ENCODE data around the gene PGBD5. TPM values are rescaled to one million over a fixed set of nuclear protein-coding genes. Genes with fewer than 3 reads are reported as not detected.

Gene PGBD5
- total RNA-seq, 1 donor from 2014 or later, result 0.51 TPM

DNA sequence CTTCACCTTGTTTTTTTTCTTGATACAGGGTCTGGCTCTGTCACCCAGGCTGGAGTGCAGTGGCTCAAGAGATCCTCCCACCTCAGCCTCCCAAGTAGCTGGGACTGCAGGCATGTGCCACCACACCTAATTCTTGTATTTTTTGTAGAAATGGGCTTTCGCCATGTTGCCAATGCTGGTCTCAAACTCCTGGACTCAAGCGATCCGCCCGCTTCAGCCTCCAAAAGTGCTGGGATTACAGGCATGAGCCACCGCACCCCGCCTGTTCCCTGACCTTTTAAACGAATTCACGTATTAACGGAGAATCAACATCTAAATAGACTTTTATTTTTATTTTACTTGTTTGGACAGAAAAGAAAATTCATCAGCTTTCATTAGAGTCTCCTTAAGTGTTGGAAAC is 104.8 kb downstream of the PGBD5 start:
- DNase-seq, result no peak

DNA sequence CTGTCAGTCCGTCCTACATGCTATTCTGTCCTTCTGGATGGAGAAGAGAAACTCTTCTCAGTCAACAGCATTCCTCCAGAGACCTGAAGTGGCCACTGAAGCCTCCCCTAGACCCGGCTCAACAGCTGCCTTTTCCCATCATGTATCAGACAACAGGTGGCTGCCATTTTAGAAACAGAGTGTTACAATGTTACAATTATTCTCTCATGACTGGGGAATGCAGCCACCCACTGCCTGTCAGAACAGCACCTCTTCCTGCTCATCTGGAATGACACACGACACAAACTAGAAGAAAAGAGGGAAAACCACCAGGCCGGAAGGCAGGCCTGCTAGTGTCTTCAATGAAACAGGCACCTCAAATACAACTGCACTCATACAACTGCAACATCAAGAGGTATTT is 105.3 kb downstream of the PGBD5 start:
- DNase-seq, result no peak

DNA sequence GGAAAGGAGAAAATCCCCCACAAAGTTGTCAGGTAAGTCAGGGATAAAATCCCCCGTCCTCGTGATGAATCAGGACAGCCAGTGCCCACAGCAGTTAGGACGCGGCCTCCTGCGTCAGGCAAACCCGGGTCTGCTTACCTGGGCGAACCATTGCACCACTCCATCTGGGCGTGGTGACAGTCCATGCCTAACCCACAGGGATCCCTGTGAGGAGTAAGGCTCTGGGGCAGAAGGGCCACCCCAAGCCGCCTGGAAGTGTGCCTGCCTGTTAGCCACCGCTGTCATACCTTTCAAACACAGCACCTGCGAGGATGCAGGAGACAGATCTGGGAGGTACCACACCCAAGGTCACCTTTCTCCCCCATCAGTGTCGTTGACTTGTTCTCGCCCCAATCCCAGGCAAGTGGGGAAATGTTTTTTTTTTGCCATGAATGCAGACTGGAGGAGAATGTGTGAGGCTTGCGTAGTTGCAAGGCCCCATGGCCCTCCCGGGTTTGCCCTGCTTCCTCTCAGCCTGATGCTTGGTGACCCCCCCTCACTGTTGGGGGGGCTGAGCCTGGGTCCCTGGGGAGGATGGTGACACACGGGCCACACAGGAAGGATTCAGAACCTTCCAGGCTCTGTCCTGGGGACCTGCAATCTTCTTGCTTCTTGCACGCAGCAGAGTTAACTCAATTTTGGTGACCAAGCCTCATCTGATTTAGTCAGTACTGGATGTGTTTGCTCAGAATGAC is 107.0 kb downstream of the PGBD5 start:
- DNase-seq, result no peak

GRCh38 chr1:230317823-230318819 is 108.0 kb downstream of the PGBD5 start:
- peak; percentile 28 for DNase-seq

- no peak for DNase-seq
These were observed 109.0 kb downstream of the PGBD5 start for GRCh38 chr1:230316864-230317745.

DNA sequence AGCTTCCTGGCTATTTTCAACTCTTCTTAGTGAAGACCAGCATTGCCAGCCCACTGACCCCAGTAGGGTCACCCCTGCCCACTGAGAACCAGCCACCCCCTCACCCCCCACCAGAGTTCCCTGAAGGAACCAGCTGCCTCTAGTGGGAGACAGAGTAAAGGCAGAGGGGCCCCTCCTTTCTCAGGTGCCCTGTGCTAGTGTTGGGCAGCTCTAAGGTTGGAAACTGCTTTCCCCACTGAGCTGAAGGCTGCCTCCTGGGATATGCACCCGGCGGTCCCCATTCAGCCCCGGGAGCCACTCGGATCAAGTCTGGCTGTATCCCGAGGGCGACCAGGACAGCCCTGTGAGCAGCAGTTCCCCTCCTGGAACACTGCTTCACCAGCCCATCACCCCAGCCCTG is 111.0 kb downstream of the PGBD5 start:
- DNase-seq, result no peak

GRCh38 chr1:230314142-230314470 is 112.0 kb downstream of the PGBD5 start:
- DNase-seq, result no peak

DNA sequence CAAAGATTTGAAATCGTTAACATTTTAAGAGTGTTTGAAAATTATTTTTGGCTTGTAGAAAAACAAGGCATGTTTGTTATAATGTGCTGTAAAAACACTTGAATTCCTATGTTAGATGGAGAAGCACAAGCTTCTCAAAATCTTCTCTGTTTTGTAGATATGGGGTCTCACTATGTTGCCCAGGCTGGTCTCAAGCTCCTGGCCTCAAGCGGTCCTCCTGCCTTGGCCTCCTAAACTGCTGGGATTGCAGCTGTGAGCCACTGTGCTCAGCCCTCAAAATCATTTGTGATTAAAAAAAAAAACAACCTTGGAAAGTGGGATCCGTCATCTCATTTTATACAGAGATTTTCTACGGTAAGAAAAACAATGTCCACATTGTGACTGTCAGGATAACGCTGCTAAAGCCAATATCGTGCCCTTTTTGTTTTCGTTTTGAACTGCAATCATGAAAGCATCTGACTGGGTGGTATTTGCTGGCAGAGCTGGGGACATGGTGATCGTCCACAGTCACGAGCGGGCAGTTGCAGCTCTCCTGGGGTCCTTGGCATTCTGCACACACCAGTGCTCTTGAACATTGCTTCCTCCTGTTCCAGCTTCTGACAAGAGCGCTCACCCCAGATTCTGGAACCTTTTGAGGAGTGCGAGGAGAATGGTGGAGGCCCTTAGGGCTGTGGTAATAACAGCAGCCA is 112.5 kb downstream of the PGBD5 start:
- DNase-seq, result no peak

GRCh38 chr1:230312676-230313075 is 113.5 kb downstream of the PGBD5 start:
- no peak for DNase-seq

DNA sequence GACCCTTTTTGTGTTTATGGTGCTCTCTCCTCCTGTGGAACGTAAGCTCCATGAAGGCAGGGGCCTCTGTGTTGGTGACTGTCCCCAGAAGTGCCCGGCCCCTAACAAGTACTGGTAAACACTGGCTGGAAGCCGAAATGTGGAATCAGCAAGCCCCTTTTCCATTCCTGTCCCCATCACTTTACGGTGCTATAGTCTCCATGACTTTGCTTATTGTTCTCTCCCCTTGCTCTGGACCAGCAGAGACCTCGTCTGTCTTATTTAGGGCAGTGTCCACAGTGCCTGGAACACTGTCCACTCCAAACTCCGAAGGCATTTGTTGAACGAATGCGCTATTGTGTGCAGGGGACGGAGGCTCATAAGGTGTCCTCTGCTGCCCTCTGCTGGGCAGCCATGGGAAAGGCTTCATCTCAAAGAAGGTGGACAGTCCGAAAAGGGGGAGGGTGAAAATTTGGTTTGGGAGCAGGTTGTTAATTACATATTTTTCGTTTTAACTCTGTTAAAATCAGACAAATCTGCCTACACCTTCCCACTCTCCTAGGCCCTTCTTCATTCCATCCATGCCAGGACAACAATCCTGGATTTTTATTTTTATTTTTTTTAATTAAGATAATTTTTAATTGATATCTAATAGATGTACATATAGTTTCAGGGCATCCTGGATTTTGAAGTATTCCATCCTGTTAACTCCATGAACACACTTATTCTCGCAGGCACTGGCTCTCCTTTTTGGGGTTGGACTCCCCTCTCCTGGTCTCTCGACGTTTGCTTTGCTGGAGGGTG is 115.6 kb downstream of the PGBD5 start:
- DNase-seq, result peak; percentile 87

DNA sequence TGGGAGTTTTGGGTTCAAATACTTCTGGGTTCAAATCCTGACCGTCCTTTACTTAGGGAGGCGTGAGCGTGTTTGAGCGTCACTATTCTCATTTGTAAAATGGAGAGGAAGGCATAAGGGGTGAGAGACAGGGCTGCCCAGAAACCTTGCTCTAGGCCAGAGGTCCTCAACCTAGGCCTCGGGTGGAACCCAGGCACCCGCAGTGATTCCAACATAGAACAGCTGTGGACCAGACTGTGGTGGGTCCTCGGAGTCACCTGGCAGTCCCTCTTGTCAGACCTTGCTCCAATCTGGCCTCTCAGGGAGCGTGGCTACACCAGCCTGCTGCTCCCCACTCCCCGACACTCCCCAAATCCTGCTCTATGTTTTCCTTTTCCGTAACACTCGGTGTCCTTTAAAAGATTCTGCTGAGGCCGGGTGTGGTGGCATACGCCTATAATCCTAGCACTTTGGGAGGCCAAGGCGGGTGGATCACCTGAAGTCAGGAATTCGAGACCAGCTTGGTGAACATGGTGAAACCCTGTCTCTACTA is 116.4 kb downstream of the PGBD5 start:
- no peak for DNase-seq

GRCh38 chr1:230308821-230309220 is 117.3 kb downstream of the PGBD5 start:
- DNase-seq, result no peak

DNA sequence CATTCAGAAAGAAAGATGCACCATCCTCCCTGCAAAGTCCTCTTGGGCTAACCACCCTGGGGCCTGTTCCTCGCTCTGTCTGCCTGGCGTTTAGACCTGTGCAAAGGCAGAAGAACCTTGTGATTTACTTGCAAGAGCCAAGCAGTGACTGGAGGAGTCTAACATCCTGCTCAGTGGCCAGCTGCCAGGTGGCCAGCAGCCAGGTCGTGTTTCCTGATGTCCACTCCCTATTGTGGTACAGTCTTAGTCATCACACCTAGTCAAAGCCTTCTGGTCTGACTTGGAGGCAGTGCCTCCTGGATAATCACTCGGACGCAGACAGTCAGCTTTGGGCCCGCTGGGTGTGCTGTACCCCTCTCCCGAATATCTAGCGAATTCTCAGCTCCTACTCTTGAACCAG is 118.1 kb downstream of the PGBD5 start:
- peak; percentile 96 for DNase-seq

GRCh38 chr1:230307213-230307612 is 118.9 kb downstream of the PGBD5 start:
- DNase-seq, result peak; percentile 27

DNA sequence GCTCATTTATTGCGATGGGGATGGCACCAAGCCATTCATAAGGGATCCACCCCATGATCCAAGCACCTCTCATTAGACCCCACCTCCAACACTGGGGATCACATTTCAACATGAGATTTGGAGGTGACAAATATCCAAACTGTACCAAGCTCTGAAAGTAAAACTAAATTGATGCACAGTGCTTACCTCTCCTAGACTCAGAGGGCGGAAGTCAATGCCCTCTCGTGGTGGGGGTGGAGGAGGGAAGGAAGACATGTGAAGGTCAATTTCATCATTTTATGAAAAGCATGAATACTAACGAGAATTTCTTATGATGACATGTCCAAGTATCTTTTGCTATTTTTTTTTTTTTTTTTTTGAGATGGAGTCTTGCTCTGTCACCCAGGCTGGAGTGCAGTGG is 120.0 kb downstream of the PGBD5 start:
- DNase-seq, result no peak

DNA sequence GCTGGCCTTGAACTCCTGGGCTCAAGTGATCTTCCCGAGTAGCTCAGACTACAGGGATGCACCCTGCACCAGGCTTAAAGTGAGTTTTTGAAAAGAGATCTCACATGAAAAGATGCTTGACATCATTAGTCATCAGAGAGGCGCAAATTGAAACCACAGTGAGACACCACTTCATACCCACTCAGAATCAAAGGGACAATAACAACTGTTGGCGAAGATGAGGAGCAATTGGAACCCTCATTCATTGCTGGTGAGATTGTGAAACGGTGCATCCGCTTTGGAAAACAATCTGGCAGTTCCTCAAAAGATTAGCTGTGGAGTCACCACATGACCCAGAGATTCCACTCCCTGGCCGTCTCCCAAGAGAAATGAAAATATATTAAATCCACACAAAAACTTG is 122.3 kb downstream of the PGBD5 start:
- DNase-seq, result peak; percentile 63

DNA sequence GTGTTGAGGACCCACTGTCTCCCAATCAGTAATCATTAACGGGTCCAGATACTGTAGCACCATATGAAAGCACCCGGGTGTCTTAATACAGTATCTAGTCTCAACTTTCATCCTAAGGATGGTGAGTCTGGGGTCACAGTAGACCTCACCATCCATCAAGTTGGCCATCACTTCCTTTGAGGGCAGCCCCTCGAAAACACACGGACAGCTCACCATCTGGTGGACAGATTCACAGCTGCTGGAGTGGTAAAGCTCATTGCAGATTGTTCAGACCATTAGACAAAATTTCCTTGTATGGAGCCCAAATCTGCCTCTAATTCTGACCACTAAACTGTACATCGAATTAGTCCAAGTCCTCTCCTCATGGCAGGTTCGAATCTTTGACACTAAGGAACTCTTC is 123.1 kb downstream of the PGBD5 start:
- no peak for DNase-seq

DNA sequence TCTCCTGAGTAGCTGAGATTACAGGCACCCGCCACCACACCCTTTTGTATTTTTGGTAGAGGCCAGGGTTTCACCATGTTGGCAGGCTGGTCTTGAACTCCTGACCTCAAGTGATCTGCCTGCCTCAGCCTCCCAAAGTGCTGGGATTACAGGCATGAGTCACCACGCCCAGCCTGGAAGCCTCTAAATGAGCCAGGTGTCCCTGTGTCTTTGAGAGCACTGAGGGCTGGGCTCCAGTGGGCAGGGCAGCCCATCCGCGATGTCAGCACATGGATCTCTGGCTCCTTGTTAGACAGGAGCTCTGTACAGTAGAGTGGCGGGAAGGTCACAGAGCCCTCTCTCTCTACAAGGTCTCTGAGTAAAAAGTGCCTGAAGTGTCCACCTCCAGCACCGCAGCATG is 124.3 kb downstream of the PGBD5 start:
- no peak for DNase-seq

DNA sequence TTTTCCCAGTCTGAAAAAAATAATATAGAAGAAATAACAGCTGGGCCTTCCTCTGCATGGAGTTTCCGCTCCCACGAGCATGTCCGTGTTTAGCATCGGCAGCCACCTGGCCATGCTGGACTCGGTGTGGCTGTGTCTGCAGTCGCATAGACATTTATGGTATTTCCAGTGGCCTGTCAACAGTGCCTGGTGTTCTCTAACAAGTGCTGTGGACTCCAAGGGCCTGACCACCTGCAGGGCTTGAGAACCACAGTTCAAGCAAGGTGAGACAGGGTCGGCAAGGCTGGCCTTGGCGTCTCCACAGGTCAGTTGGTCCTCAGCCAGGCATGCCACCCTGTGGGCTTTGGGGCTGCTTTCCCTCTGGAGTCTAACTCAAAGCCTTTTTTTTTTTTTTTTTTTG is 124.8 kb downstream of the PGBD5 start:
- peak; percentile 6 for DNase-seq

DNA sequence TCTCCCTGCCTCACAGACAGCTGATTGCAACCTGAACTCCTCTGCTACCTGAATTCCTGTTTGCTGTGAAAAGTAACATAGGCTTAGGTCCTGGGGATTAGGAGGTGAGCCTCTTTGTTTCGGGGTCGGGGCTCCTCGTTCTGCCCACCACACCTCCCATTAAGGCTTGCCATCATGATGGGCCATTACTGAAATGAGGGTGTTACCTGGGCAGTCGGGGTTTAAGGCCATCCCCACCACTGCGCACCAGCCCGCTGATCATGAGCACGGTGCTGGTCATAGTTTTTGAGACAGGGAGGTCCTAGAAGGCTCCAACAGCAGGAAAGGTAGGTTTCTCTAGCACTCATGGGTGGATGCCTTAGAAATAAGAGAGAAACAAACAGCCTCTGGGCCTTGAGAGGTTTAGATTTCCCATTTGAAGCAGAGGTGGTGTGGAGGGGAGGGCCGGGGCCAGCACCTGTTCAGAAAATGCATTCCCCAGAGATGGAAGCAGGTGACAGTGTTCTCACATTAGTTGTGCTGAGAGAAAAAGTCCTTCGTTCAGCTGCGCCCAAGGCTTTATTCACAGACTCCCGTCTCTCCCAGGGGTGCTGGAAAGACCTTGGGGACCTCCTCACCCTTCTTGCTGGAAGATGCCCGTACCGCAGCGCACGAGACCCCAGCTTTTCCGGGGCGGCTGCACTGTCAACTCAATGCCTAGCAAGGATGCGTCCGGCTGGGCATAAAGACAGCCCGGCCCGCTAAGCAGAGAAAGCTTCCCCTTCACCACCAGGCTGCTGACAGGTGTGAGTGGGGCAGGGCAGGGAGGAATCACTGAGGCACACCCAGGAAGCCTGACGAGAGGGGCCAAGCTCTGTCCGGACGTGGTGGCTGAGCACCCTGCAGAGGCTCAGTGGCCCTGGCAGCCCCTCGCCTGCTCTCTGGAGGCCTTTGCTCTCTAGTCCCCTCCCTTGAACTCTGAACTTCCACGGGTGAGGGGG is 125.5 kb downstream of the PGBD5 start:
- DNase-seq, result no peak
